Measurements from ENCODE around the gene SLC25A40.

DNA sequence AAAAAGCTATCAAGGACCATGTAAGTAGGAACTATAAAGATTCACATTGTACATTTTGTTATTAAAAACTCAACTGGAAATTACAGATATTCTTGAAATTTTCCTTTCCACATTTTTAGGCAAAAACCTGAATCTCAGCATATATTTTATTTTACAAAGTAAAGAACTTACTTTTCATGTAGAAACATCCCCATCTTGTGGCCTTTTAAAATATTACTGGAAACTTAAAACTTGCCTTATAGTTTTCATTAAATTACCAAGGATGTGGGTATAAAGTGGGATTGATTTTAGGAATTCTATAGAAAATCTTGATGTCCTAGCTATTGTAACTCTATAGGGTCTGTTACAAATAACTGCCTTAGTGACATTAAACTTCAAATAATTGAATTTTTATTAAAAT is 10.7 kb upstream of the SLC25A40 start:
- no peak for TF ChIP-seq POLR2AphosphoS5 (IDR thresholded peaks at IDR 0.05; ENCODE audit: low read depth, low read length)
- TF ChIP-seq TAF1 (IDR thresholded peaks at IDR 0.05; ENCODE audit: borderline replicate concordance, insufficient read depth, low read length): no peak
- TF ChIP-seq, protein P1, sequence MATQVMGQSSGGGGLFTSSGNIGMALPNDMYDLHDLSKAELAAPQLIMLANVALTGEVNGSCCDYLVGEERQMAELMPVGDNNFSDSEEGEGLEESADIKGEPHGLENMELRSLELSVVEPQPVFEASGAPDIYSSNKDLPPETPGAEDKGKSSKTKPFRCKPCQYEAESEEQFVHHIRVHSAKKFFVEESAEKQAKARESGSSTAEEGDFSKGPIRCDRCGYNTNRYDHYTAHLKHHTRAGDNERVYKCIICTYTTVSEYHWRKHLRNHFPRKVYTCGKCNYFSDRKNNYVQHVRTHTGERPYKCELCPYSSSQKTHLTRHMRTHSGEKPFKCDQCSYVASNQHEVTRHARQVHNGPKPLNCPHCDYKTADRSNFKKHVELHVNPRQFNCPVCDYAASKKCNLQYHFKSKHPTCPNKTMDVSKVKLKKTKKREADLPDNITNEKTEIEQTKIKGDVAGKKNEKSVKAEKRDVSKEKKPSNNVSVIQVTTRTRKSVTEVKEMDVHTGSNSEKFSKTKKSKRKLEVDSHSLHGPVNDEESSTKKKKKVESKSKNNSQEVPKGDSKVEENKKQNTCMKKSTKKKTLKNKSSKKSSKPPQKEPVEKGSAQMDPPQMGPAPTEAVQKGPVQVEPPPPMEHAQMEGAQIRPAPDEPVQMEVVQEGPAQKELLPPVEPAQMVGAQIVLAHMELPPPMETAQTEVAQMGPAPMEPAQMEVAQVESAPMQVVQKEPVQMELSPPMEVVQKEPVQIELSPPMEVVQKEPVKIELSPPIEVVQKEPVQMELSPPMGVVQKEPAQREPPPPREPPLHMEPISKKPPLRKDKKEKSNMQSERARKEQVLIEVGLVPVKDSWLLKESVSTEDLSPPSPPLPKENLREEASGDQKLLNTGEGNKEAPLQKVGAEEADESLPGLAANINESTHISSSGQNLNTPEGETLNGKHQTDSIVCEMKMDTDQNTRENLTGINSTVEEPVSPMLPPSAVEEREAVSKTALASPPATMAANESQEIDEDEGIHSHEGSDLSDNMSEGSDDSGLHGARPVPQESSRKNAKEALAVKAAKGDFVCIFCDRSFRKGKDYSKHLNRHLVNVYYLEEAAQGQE (IDR thresholded peaks at IDR 0.05; ENCODE audit: insufficient read depth in 1 of 2, low read depth in 2 of 2, low read length in 2 of 2): no peak
- no peak for TF ChIP-seq SIN3A (IDR thresholded peaks at IDR 0.05; ENCODE audit: borderline replicate concordance, insufficient read depth, low read length)
- TF ChIP-seq FOXP2 (optimal IDR thresholded peaks at IDR 0.05; ENCODE audit: borderline replicate concordance, extremely low read depth, extremely low read length, insufficient read depth): no peak

Data from PFSK-1 (cell line).